Measurements from ENCODE around the gene SYNDIG1. TPM values are rescaled to one million over a fixed set of nuclear protein-coding genes. Genes with fewer than 3 reads are reported as not detected.

Gene SYNDIG1
- total RNA-seq, 1 experiment from 2014 or later, result 5.4 TPM

- Histone ChIP-seq H3K79me1 (ENCODE audit: insufficient read depth, low read depth, low read length, poor library complexity, severe bottlenecking) (no peaks in the 10 kb centered on the region), H3K9me3 (ENCODE audit: control insufficient read depth, low read depth, low read length) (no peaks in the 10 kb centered on the region), H3K27me3 (ENCODE audit: insufficient read depth, low read length) (peaks cover 5% of the 10 kb centered on the region; the same call in 1 of the 2 replicates), H2BK15ac (ENCODE audit: low read depth, low read length) (no peak overlapping the region), H3T11ph (ENCODE audit: low read length) (no peak overlapping the region), H3K27ac (ENCODE audit: insufficient read length, low read depth, low read length) (no peak overlapping the region), H2BK12ac (ENCODE audit: insufficient read length, low read depth, low read length) (no peak overlapping the region), H2BK5ac (ENCODE audit: insufficient read length, low read length) (no peak overlapping the region), H2AFZ (ENCODE audit: low read length) (no peak overlapping the region), H3K4ac (ENCODE audit: low read depth, low read length) (no peak overlapping the region), H3K23me2 (ENCODE audit: insufficient read length, low read depth, low read length, poor library complexity, severe bottlenecking) (peaks cover 15% of the 10 kb centered on the region), H3K18ac (ENCODE audit: insufficient read length, low read depth, low read length) (no peak overlapping the region), H3K14ac (ENCODE audit: insufficient read depth, low read length) (no peak overlapping the region), H4K5ac (ENCODE audit: insufficient read length, low read depth, low read length) (no peak overlapping the region), H3K4me1 (ENCODE audit: insufficient read depth, low read length) (peaks cover 27% of the 10 kb centered on the region; the same call in 1 of the 2 replicates), H4K8ac (replicated peaks; ENCODE audit: insufficient read length, low read depth, low read length) (no peak overlapping the region), H3K79me2 (ENCODE audit: insufficient read depth, low read length) (no peaks in the 10 kb centered on the region), H2BK20ac (ENCODE audit: low read depth, low read length, poor library complexity, severe bottlenecking) (no peak overlapping the region), H3K56ac (ENCODE audit: insufficient read length, low read depth, low read length) (no peak overlapping the region), H2BK120ac (ENCODE audit: low read depth, low read length, poor library complexity, severe bottlenecking) (no peak overlapping the region), H2AK5ac (ENCODE audit: insufficient read length, low read length) (no peak overlapping the region), H3K23ac (ENCODE audit: insufficient read length, low read depth, low read length) (no peak overlapping the region), H3K9ac (ENCODE audit: extremely low read depth, insufficient read length, low read length) (no peak overlapping the region), H4K91ac (ENCODE audit: insufficient read length, low read depth, low read length) (no peak overlapping the region), H4K20me1 (ENCODE audit: control insufficient read depth, insufficient read depth, insufficient read length) (no peaks in the 10 kb centered on the region), H3K4me2 (ENCODE audit: insufficient read depth, insufficient read length, low read length) (no peak overlapping the region)
- Mint-ChIP-seq H3K9me3 (no peaks in the 10 kb centered on the region; a peak in 2 of 5 replicates), H3K36me3 (ENCODE audit: insufficient read depth in 1 of 3, low read depth in 3 of 3) (no peaks in the 10 kb centered on the region; a peak in 1 of 7 replicates), H3K4me1 (peaks cover 57 to 60% of the 10 kb centered on the region in 2 experiments), H3K27me3 (ENCODE audit: low read depth) (peaks cover 55% of the 10 kb centered on the region), H3K4me3 (no peak overlapping the region), H3K27ac (no peak overlapping the region)
- no peak for DNase-seq
- no CpG with 5 or more reads among the region's 3 CpGs for WGBS (ENCODE audit: extremely low coverage, insufficient read length, low lambda C conversion rate)
- TF ChIP-seq CTCF (conservative IDR thresholded peaks at IDR 0.05), result no peak
Measured at GRCh38 chr20:24465159-24465558, 4.3 kb upstream of the SYNDIG1 start.
